Neural cell (in vitro differentiated cells): ENCODE measurements around the gene GUSB.

Experiments
- CTCF ChIP-seq: fragments of 450-650 bp; IDR thresholded peaks from 2 replicates; pipeline ENCODE4 v1.5.1; 2014; ENCODE audit warnings: antibody characterized with exemption, mild to moderate bottlenecking, moderate library complexity; ENCODE audit not compliant: poor library complexity, severe bottlenecking
- POLR2AphosphoS5 ChIP-seq: IDR thresholded peaks from 2 replicates; pipeline ENCODE4 v1.6.1; 2012
- TAF1 ChIP-seq: IDR thresholded peaks from 2 replicates; pipeline ENCODE4 v1.6.1; 2012; ENCODE audit warnings: low read depth

DNA sequence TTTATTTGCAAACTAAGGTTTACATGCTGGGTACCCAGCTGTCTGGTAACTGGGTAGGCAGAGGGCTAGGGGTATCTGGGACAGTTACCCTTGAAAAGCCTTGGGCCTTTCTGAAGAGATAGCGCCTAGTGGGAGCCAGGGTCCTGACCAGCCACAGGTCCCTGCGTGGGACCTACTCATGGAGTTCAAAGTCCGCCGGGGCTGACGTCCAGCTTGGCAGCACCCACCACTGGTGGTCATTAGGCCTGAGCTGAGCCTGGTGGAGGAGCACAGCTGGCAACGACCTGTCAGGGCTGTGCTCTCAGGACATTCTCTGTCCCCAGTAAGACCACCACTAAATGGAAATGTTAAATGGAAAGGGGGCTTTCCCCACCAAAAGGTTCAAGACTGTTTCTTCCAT is 20.0 kb downstream of the GUSB start:
- no peak for TF ChIP-seq POLR2AphosphoS5
- TF ChIP-seq TAF1 = no peak
- no peak for TF ChIP-seq CTCF
